Measurements from ENCODE around the gene KRTAP12-3.

- TF ChIP-seq POLR2A (IDR thresholded peaks at IDR 0.05) (no peak), CTCF (IDR thresholded peaks at IDR 0.05) (no peak), EP300 (IDR thresholded peaks at IDR 0.05) (no peak)
Measured at GRCh38 chr21:44681152-44681551, 23.4 kb downstream of the KRTAP12-3 start.
